ENCODE data around the gene ADGRF5. TPM values are rescaled to one million over a fixed set of nuclear protein-coding genes. Genes with fewer than 3 reads are reported as not detected.
A peak's percentile ranks its signal among the peaks of the same experiment; 100 is the strongest.
"Not testable (repeated sequence)": the region's sequence is repeated elsewhere in the genome, so short reads cannot be mapped to it uniquely, and the experiment has no call there.

The ADGRF5 gene
- total RNA-seq, 1 donor from 2014 or later: 283 TPM

DNA sequence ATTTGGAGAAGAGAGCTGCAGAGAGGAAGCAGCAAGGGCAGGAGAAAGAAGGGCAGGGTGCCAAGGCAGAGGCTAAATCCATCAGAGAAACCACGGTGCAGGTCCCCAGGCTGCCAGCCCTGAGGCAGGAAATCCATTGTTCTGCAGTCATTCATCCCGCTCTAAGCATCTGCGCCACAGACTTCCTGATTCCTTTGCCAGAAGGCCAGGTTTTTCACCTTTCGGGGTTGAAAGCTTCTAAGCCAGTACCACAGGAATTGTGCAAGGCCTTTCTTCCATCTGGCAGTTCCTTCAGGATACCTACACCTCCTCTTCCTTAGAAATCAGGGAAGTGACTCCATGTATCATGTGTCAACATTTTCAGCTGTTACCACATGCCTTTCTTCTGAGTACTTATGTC lies 45.6 kb downstream of the ADGRF5 start:
- DNase-seq (no peak), ATAC-seq (peak; percentile 60)
- TF ChIP-seq, protein P1, sequence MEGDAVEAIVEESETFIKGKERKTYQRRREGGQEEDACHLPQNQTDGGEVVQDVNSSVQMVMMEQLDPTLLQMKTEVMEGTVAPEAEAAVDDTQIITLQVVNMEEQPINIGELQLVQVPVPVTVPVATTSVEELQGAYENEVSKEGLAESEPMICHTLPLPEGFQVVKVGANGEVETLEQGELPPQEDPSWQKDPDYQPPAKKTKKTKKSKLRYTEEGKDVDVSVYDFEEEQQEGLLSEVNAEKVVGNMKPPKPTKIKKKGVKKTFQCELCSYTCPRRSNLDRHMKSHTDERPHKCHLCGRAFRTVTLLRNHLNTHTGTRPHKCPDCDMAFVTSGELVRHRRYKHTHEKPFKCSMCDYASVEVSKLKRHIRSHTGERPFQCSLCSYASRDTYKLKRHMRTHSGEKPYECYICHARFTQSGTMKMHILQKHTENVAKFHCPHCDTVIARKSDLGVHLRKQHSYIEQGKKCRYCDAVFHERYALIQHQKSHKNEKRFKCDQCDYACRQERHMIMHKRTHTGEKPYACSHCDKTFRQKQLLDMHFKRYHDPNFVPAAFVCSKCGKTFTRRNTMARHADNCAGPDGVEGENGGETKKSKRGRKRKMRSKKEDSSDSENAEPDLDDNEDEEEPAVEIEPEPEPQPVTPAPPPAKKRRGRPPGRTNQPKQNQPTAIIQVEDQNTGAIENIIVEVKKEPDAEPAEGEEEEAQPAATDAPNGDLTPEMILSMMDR (IDR thresholded peaks at IDR 0.05): no peak
- Histone ChIP-seq H3K4me3 (no peak overlapping the region), H3K27ac (no peak overlapping the region), H3K36me3 (peaks cover 79% of the 10 kb centered on the region), H3K9me3 (no peaks in the 10 kb centered on the region), H3K27me3 (no peaks in the 10 kb centered on the region), H3K4me1 (no peaks in the 10 kb centered on the region)
- intact Hi-C loops (cut with DNase I): no loop called here

DNA sequence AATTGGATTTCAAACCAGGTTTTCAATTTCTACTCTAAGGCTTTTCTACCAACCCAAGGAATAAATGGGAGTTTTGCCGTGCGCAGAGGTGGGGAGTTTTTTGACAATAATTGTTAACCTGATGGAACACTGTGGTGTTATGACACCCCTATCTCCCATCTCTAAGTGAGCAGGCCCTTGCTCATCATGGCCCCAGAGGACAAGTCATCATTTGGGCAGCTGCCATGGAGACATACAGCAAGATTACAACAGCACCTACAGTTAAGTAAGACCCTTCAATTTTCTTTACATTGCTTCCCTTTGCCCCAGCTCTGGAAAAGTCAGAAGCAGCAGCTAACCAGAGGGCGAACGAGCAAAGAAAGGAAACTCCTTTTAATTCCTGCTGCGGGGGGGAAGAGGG lies 54.3 kb downstream of the ADGRF5 start:
- H3K27ac ChIP-seq: no peak overlapping the region
- H3K4me1 ChIP-seq: no peaks in the 10 kb centered on the region
- H3K9me3 ChIP-seq: no peaks in the 10 kb centered on the region
- H3K27me3 ChIP-seq: no peaks in the 10 kb centered on the region
- TF ChIP-seq, protein P1 (IDR thresholded peaks at IDR 0.05): no peak
- no peak overlapping the region for H3K4me3 ChIP-seq
- DNase-seq: no peak
- peaks cover 91% of the 10 kb centered on the region for H3K36me3 ChIP-seq
- intact Hi-C loops (cut with DNase I): no loop called here
- ATAC-seq: no peak

GRCh38 chr6:46865221-46865620 lies 56.5 kb downstream of the ADGRF5 start:
- Histone ChIP-seq H3K4me3 (no peak overlapping the region), H3K27ac (no peak overlapping the region), H3K9me3 (no peaks in the 10 kb centered on the region), H3K4me1 (no peaks in the 10 kb centered on the region), H3K36me3 (peaks cover 91% of the 10 kb centered on the region), H3K27me3 (no peaks in the 10 kb centered on the region)
- intact Hi-C loops (cut with DNase I): no loop called here
- no peak for ATAC-seq
- no peak for DNase-seq
- TF ChIP-seq, protein P1 (IDR thresholded peaks at IDR 0.05): no peak

GRCh38 chr6:46863791-46864190 lies 57.9 kb downstream of the ADGRF5 start:
- Histone ChIP-seq H3K27me3 (no peaks in the 10 kb centered on the region), H3K4me1 (no peaks in the 10 kb centered on the region), H3K9me3 (no peaks in the 10 kb centered on the region), H3K27ac (no peak overlapping the region), H3K36me3 (peaks cover 81% of the 10 kb centered on the region), H3K4me3 (no peak overlapping the region)
- TF ChIP-seq, protein P1 (IDR thresholded peaks at IDR 0.05): no peak
- intact Hi-C loops (cut with DNase I): no loop called here
- no peak for DNase-seq
- ATAC-seq: no peak

DNA sequence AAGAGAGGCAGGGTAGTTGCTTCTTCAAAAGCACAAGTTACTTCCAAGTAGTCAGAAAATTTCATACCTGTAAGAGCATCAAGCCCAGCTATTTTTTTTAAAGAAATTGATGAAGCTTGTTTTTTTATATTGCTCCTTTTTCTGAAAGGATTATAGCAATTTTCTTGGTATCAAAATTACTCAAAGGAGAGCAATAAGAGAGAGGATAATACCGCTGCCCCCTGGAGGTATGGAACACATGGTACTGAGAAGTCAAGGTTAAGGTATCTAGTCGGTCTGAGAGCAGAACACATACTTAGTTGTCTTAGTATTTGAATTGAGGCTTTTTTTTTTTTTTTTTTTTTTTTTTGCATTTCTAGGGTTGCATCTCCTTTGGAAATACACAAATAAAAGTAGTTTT lies 59.4 kb downstream of the ADGRF5 start:
- H3K27ac ChIP-seq: no peak overlapping the region
- no peak for DNase-seq
- no peaks in the 10 kb centered on the region for H3K4me1 ChIP-seq
- intact Hi-C loops (cut with DNase I): no loop called here
- no peak overlapping the region for H3K4me3 ChIP-seq
- peaks cover 73% of the 10 kb centered on the region for H3K36me3 ChIP-seq
- TF ChIP-seq, protein P1 (IDR thresholded peaks at IDR 0.05): no peak
- no peak for ATAC-seq
- H3K27me3 ChIP-seq: no peaks in the 10 kb centered on the region
- no peaks in the 10 kb centered on the region for H3K9me3 ChIP-seq

DNA sequence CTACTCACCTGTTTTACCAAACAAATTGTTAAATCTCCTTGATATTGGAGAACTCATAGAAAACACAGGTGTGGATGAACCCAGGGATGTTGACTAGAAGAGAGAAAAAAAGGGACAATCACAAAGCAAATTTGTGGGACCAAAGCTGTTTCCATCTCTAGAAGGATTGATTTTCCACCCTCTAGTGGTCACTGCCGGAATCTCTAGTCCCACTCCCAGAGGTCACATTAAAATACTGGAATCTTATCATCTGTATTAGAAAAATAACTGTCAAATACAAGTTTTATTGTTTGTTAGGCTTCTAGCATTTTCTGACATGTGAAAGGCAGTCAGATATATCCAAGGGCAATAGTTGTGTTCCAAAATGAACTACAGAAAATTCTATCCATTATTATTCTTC lies 65.8 kb downstream of the ADGRF5 start:
- H3K9me3 ChIP-seq; H3K4me1 ChIP-seq; DNase-seq; H3K27ac ChIP-seq; H3K4me3 ChIP-seq; intact Hi-C loops (cut with DNase I); H3K27me3 ChIP-seq: not testable (repeated sequence)
- TF ChIP-seq, protein P1 (IDR thresholded peaks at IDR 0.05): peak; percentile 74
- peaks cover 46% of the 10 kb centered on the region for H3K36me3 ChIP-seq
- ATAC-seq: peak; percentile 45

DNA sequence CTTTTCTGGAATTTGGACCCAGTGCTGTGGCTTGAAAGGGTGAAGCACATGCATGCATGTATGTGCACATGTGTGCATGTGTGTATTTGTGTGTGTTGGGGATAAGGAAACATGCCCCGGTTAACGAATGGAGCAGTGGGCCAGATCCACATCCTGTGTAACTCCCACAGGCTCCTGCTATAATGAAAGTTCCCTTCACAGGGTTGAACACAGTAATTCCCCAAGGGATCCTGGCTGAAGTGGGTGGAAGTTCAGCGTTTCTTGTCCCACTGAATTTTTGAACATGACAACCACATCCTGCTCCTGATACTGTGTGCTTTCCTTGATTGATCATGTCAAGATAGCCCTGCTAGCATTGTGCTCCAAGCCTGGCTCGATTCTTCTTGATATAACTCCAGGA lies 70.2 kb downstream of the ADGRF5 start:
- not testable (repeated sequence) for H3K27me3 ChIP-seq, DNase-seq, ATAC-seq

More for the DNA sequence above, 70.2 kb downstream of the ADGRF5 start:
- intact Hi-C loops (cut with DNase I); H3K9me3 ChIP-seq; H3K4me3 ChIP-seq; H3K27ac ChIP-seq; H3K4me1 ChIP-seq: not testable (repeated sequence)
- H3K36me3 ChIP-seq: peaks cover 25% of the 10 kb centered on the region

Measured in upper lobe of right lung (tissue), 1 donor.